Tibial nerve (tissue), 4 donors: Measurements from ENCODE around the gene HOXB13. TPM values are rescaled to one million over a fixed set of nuclear protein-coding genes. Genes with fewer than 3 reads are reported as not detected.

Experiments used
- DNase-seq, 2 donors: peaks; one replicate each; pipeline ENCODE4 v3.0.0-alpha.2; 2019; ENCODE audit warnings: low spot score in 2 of 2
- H3K27ac ChIP-seq, 4 donors: fragments of 200-600 bp; sonication (generic) in 3 of 4; one replicate each; pipeline ENCODE4 v1.5.1; 2017 to 2019; ENCODE audit warnings: mild to moderate bottlenecking in 1 of 4
- H3K27me3 ChIP-seq, 2 donors: fragments of 200-600 bp; sonication (generic) in 1 of 2; one replicate each; pipeline versions ENCODE4 v1.5.1 to v1.6.0; 2017 to 2019
- H3K36me3 ChIP-seq, 3 donors: fragments of 200-600 bp; sonication (generic); one replicate each; pipeline ENCODE4 v1.5.1; 2018 to 2019
- H3K4me1 ChIP-seq, 4 donors: fragments of 200-600 bp; sonication (generic) in 3 of 4; one replicate each; pipeline ENCODE4 v1.5.1; 2017 to 2019
- H3K4me3 ChIP-seq, 4 donors: fragments of 200-600 bp; sonication (generic) in 3 of 4; one replicate each; pipeline ENCODE4 v1.5.1; 2017 to 2019; ENCODE audit warnings: mild to moderate bottlenecking in 1 of 4, moderate library complexity in 1 of 4
- H3K9me3 ChIP-seq, 4 donors: fragments of 200-600 bp; sonication (generic) in 3 of 4; one replicate each; pipeline ENCODE4 v1.5.1; 2017 to 2019
- EP300 ChIP-seq, 2 donors: sonication (generic); formaldehyde crosslinking; IDR thresholded peaks; one replicate each; pipeline ENCODE4 v1.6.1; 2017; ENCODE audit warnings: antibody characterized with exemption in 2 of 2, mild to moderate bottlenecking in 1 of 2
- POLR2A ChIP-seq, 2 donors: fragments of 450-650 bp; IDR thresholded peaks; one replicate each; pipeline ENCODE4 v1.6.1; 2017; ENCODE audit warnings: antibody characterized with exemption in 2 of 2, mild to moderate bottlenecking in 2 of 2, moderate library complexity in 2 of 2
- WGBS, 2 donors: methylation state at CpG; one replicate each; pipeline ENCODE4 v1.1.5; 2018; 5-methylcytosine and 5-hydroxymethylcytosine counted together
- total RNA-seq, 4 donors: library from RNA; depleted of rRNA; stranded (reverse); fragments of >200 nt; gene quantifications; one replicate each; pipeline ENCODE4 v1.1.0, GENCODE V29; 2016
- TF ChIP-seq, protein P1 (sequence below), 5 experiments: fragments of 200-600 bp in 3 of 5; fragments of 450-650 bp in 2 of 5; sonication (generic) in 3 of 5; IDR thresholded peaks; one replicate each; pipeline ENCODE4 v1.5.1; 2016 to 2019; ENCODE audit warnings: antibody characterized with exemption in 5 of 5, mild to moderate bottlenecking in 3 of 5, moderate library complexity in 2 of 5

HOXB13 gene
- total RNA-seq, 4 donors from 2014 or later: not detected

DNA sequence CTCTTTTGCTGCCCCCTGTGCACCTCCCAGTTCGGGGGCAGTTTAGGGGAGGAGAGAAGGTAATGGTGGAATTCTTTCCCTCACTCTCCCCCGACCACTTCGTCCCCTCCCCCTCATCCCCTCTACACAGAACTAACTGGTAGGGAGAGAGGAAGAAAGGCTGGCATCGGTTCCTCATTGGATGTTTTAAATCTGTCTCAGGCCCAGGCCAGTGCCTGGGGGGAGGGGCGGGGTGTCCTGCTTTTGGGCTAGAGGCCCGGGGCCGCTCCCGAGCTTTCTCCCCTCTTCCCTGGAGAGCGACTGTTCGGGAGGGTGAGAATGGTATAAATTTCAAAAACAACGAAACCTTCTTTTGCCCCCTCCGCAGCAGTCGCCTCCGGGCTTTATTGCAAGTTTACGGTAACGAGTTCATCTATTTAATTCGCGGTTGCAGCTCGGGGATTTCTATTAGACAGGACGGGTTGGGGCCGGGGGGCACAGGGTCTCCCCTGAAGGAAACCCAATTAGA, 5.6 kb downstream of the HOXB13 start, which contains the start of gene PRAC2:
Gene PRAC2, plus strand, starts transcription at position 271 of the 508 bp plus-strand sequence. CDS start 1,226 bp downstream, outside the sequence.
- Histone ChIP-seq H3K27me3 (peaks cover 3 to 100% of the 10 kb centered on the region in 2 donors), H3K36me3 (no peaks in the 10 kb centered on the region), H3K27ac (no peak within 1 kb of the TSS), H3K4me1 (peaks cover 0 to 50% (median 11%) of the 10 kb centered on the region in 4 donors), H3K9me3 (no peaks in the 10 kb centered on the region), H3K4me3 (no peak within 1 kb of the TSS)
- no peak for DNase-seq
- 3 to 8% methylated on average over 21 of the region's 21 CpGs for WGBS, 2 donors
- TF ChIP-seq, protein P1, sequence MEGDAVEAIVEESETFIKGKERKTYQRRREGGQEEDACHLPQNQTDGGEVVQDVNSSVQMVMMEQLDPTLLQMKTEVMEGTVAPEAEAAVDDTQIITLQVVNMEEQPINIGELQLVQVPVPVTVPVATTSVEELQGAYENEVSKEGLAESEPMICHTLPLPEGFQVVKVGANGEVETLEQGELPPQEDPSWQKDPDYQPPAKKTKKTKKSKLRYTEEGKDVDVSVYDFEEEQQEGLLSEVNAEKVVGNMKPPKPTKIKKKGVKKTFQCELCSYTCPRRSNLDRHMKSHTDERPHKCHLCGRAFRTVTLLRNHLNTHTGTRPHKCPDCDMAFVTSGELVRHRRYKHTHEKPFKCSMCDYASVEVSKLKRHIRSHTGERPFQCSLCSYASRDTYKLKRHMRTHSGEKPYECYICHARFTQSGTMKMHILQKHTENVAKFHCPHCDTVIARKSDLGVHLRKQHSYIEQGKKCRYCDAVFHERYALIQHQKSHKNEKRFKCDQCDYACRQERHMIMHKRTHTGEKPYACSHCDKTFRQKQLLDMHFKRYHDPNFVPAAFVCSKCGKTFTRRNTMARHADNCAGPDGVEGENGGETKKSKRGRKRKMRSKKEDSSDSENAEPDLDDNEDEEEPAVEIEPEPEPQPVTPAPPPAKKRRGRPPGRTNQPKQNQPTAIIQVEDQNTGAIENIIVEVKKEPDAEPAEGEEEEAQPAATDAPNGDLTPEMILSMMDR (IDR thresholded peaks at IDR 0.05): no peak
- TF ChIP-seq POLR2A (IDR thresholded peaks at IDR 0.05) (no peak), EP300 (IDR thresholded peaks at IDR 0.05) (no peak)

DNA sequence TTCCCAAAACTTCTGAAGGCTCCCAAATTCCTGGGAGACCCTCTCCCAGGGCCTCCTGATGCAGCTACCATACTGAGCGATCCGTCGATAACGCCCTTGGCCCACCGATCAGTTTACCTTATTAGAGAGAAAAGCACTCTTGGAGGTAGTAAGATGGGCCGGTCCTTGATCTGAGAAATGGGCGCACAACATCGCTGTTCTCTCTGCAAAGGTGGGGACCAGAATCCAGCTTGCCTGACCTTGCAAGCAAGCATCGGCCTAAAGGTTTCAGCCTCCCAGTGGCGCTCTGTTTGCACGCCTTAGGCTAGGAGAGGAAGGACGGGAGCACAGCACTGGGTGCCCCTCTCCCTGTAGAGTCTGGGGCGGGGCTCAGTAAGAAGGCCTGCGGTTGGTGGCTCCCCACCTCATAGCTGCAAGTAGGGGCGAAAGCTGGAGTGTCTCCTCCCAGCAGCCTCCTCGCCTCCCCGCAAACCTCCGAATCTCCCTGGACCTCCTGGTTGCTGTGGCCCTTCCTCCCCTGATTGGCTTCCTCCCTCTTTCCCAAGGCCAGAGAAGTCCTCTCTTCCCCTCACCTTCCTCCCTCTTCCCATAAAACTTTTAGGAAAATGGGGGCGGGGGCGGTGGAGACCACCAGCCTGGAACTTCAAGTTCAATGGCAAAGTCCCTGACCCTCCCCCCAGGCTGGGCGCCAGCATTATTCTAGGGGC, 6.2 kb downstream of the HOXB13 start, which contains the start of gene PRAC1:
Gene PRAC1, minus strand, starts transcription at position 318 of the 707 bp plus-strand sequence. Its CDS starts 126 bp downstream, at position 192.
- no peaks in the 10 kb centered on the region for H3K36me3 ChIP-seq
- peaks cover 3 to 100% of the 10 kb centered on the region in 2 donors for H3K27me3 ChIP-seq
- WGBS, 2 donors: 11% methylated on average over 19 to 21 of the region's 21 CpGs
- no peak for DNase-seq
- H3K27ac ChIP-seq: no peak within 1 kb of the TSS
- H3K4me1 ChIP-seq: peaks cover 0 to 50% (median 10%) of the 10 kb centered on the region in 4 donors
- H3K9me3 ChIP-seq: no peaks in the 10 kb centered on the region
- no peak for TF ChIP-seq EP300 (IDR thresholded peaks at IDR 0.05)
- TF ChIP-seq, protein P1 (IDR thresholded peaks at IDR 0.05): no peak
- no peak for TF ChIP-seq POLR2A (IDR thresholded peaks at IDR 0.05)
- no peak within 1 kb of the TSS for H3K4me3 ChIP-seq

DNA sequence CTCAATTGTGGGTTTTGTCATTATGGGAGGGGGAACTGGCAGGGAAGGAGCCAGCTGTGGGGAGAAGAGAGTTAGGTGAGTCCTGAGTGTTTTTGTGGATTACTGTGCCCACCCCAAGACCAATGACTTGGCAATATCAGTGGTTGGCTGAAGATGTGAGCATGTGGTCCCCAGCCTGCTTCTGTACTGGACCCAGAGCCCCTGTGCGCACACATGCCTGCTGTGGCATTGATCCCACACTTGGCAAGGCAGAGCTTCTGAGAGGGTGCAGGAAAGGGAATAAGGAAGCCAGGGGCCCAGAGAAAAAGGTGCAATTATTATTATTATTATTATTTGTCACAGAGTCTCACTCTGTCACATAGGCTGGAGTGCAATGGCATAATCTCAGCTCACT, 7.5 kb downstream of the HOXB13 start:
- WGBS, 2 donors: 69 to 82% methylated on average over 1 of the region's 1 CpG
- TF ChIP-seq, protein P1 (IDR thresholded peaks at IDR 0.05): no peak
- TF ChIP-seq POLR2A (IDR thresholded peaks at IDR 0.05): no peak
- TF ChIP-seq EP300 (IDR thresholded peaks at IDR 0.05): no peak
- DNase-seq: no peak
- peaks cover 0 to 50% (median 10%) of the 10 kb centered on the region in 4 donors for H3K4me1 ChIP-seq
- H3K9me3 ChIP-seq: no peaks in the 10 kb centered on the region
- H3K27me3 ChIP-seq: peaks cover 3 to 100% of the 10 kb centered on the region in 2 donors
- H3K36me3 ChIP-seq: no peaks in the 10 kb centered on the region
- no peak overlapping the region for H3K4me3 ChIP-seq
- no peak overlapping the region for H3K27ac ChIP-seq

DNA sequence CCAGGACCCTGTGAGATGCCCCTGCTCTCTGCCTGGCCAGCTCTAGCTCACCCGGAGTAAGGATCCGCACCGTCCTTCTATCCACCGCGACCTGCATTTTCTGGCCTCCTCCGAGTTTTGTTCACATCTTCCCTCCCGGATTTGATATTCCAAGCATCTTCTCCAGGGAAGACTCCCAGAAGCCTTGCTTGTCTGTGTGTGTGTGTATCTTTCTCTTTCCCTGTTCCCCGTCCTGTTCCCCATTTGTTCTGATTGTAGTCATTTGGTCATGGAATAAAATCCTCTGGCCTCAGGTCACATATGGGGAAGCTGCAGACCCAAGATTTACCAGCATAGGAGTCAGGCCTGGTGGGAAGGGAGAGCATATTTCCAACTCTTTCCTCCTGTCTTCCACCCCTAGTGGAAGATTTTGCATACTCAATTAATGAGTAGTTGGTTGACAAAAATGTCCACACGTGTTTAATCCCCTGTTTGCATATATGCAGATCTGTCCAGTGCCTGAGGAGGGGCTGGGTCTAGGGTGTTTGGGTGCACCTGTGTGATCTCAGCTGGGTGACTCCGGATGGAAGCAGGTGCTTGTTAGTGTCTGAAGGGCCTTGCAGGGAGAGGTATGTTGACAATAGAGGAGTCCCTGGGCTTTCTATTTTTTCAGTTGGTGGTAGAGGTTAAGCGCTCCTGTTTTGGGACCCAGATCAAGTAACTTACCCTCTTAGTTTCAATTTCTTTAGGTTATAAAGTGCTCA, 8.1 kb downstream of the HOXB13 start:
- Histone ChIP-seq H3K4me1 (peaks cover 0 to 48% (median 10%) of the 10 kb centered on the region in 4 donors), H3K9me3 (no peaks in the 10 kb centered on the region), H3K4me3 (no peak overlapping the region), H3K27me3 (peaks cover 3 to 100% of the 10 kb centered on the region in 2 donors), H3K36me3 (no peaks in the 10 kb centered on the region), H3K27ac (no peak overlapping the region)
- 34 to 43% methylated on average over 11 of the region's 11 CpGs for WGBS, 2 donors
- TF ChIP-seq POLR2A (IDR thresholded peaks at IDR 0.05) (no peak), EP300 (IDR thresholded peaks at IDR 0.05) (no peak)
- TF ChIP-seq, protein P1 (IDR thresholded peaks at IDR 0.05): no peak
- no peak for DNase-seq
